HepG2 (cell line): Measurements from ENCODE around the gene FAM111A. TPM values are rescaled to one million over a fixed set of nuclear protein-coding genes. Genes with fewer than 3 reads are reported as not detected.

ENCODE experiments used
- ATAC-seq: fragments of 200-7000 bp; cut with Tn5 transposase; 3 replicates; pipeline ENCODE4 v1.9.1; 2020; ENCODE audit warnings: mild to moderate bottlenecking, moderate library complexity
- BruUV-seq: library from RNA; stranded (reverse); fragments of 400-500 nt; replicated peaks from 2 replicates; lab custom pipeline; 2021; lab: Mats Ljungman, UMichigan
- CTCF ChIA-PET: fragments of 300-600 bp; formaldehyde crosslinking; extraction: SDS; loops from one replicate; lab custom pipeline; 2021; ENCODE audit warnings: low total read pairs, inconsistent platforms, low intra/inter-chr PET ratio; lab: Yijun Ruan, JAX
- POLR2A ChIA-PET: fragments of 350-600 bp; sonication (Branson Sonifier 250); formaldehyde crosslinking; loops from one replicate; lab custom pipeline; 2020; ENCODE audit warnings: antibody characterized with exemption, inconsistent platforms; lab: Yijun Ruan, JAX
- DNase-seq: peaks from one replicate; pipeline ENCODE4 v3.0.0-alpha.2; 2015; ENCODE audit warnings: low spot score
- FAIRE-seq: peaks from 3 replicates; lab custom pipeline; 2011; peaks lifted over from hg19 to GRCh38; lab: Jason Lieb, UNC
- H2AFZ ChIP-seq: one replicate; pipeline ENCODE4 v1.6.1; 2011; ENCODE audit warnings: low read length, inconsistent platforms
- H3K27ac ChIP-seq: fragments of 300-600 bp; 3 replicates; pipeline ENCODE4 v1.8.0; 2011; ENCODE audit warnings: mixed run types, mild to moderate bottlenecking, mixed read lengths, low read length, inconsistent platforms; ENCODE audit not compliant: insufficient read depth; ENCODE audit errors: extremely low read length
- H3K27me3 ChIP-seq, 2 experiments: fragments of 200-600 bp in 1 of 2; 2 replicates in 1 of 2; 3 replicates in 1 of 2; pipeline versions ENCODE4 v1.6.0 to v1.8.0; 2011; ENCODE audit warnings: low read length in 2 of 2, mild to moderate bottlenecking in 2 of 2, moderate library complexity in 2 of 2, inconsistent platforms in 1 of 2; ENCODE audit not compliant: insufficient read depth in 2 of 2, control insufficient read depth in 1 of 2
- H3K36me3 ChIP-seq, 2 experiments: fragments of 200-600 bp in 1 of 2; replicated peaks in 1 of 2; 2 replicates in 1 of 2; 3 replicates in 1 of 2; pipeline versions ENCODE4 v1.5.1 to v1.8.0; 2011; ENCODE audit warnings: low read length in 2 of 2, inconsistent platforms in 1 of 2; ENCODE audit not compliant: insufficient read depth in 2 of 2, control insufficient read depth in 1 of 2
- H3K4me1 ChIP-seq: 2 replicates; pipeline ENCODE4 v1.5.1; 2012; ENCODE audit warnings: low read length, inconsistent platforms; ENCODE audit not compliant: insufficient read depth
- H3K4me2 ChIP-seq: 2 replicates; pipeline ENCODE4 v1.6.0; 2011; ENCODE audit warnings: low read depth, low read length, inconsistent platforms
- H3K4me3 ChIP-seq, 3 experiments: fragments of 200-600 bp in 1 of 3; sonication (generic), shearing (Covaris generic) in 1 of 3; replicated peaks in 1 of 3; 2 replicates each; pipeline ENCODE4 v1.5.1; 2011 to 2016; ENCODE audit warnings: low read length in 3 of 3, inconsistent platforms in 2 of 3, low read depth in 2 of 3, mild to moderate bottlenecking in 2 of 3, control low read depth in 1 of 3, mixed read lengths in 1 of 3; ENCODE audit not compliant: insufficient read depth in 1 of 3
- H3K79me2 ChIP-seq: one replicate; pipeline ENCODE4 v1.6.1; 2011; ENCODE audit warnings: low read length, inconsistent platforms; ENCODE audit not compliant: insufficient read depth
- H3K9ac ChIP-seq: 2 replicates; pipeline ENCODE4 v1.6.0; 2011; ENCODE audit warnings: mild to moderate bottlenecking, low read depth, low read length, inconsistent platforms; ENCODE audit not compliant: insufficient read depth
- H3K9me3 ChIP-seq: 2 replicates; pipeline ENCODE4 v1.5.1; 2012; ENCODE audit warnings: mild to moderate bottlenecking, low read length
- H4K20me1 ChIP-seq: 2 replicates; pipeline ENCODE4 v1.6.0; 2011; ENCODE audit warnings: inconsistent platforms, mild to moderate bottlenecking, low read length, moderate library complexity; ENCODE audit not compliant: insufficient read depth
- BHLHE40 ChIP-seq: IDR thresholded peaks from 2 replicates; pipeline ENCODE4 v1.6.1; 2011; ENCODE audit warnings: low read length, improper control_type of control experiment
- CEBPB ChIP-seq: IDR thresholded peaks from 2 replicates; pipeline ENCODE4 v1.6.1; 2011; ENCODE audit warnings: low read depth, low read length, improper control_type of control experiment, borderline replicate concordance
- CEBPG ChIP-seq: IDR thresholded peaks from 2 replicates; pipeline ENCODE4 v1.6.1; 2016
- ETS1 ChIP-seq: sonication (generic); formaldehyde crosslinking; IDR thresholded peaks from 2 replicates; pipeline ENCODE4 v1.4.0; 2020; ENCODE audit warnings: missing genetic modification reagents
- FOXO4 ChIP-seq: sonication (generic); formaldehyde crosslinking; conservative IDR thresholded peaks from 2 replicates; pipeline ENCODE4 v1.8.1; 2023; ENCODE audit warnings: missing genetic modification reagents
- HOXD1 ChIP-seq: sonication (generic); formaldehyde crosslinking; IDR thresholded peaks from 2 replicates; pipeline ENCODE4 v1.5.0; 2020; ENCODE audit warnings: missing genetic modification reagents
- IKZF4 ChIP-seq: sonication (generic); formaldehyde crosslinking; IDR thresholded peaks from 2 replicates; pipeline ENCODE4 v1.5.1; 2020; ENCODE audit warnings: borderline replicate concordance, mild to moderate bottlenecking, low read depth, missing genetic modification reagents; ENCODE audit errors: not compliant biosample characterization
- MAFG ChIP-seq: sonication (generic); formaldehyde crosslinking; IDR thresholded peaks from 2 replicates; pipeline ENCODE4 v1.5.1; 2020; ENCODE audit warnings: mild to moderate bottlenecking, missing genetic modification reagents
- MLLT10 ChIP-seq: sonication (generic); formaldehyde crosslinking; IDR thresholded peaks from 2 replicates; pipeline ENCODE4 v1.4.0; 2020; ENCODE audit warnings: missing genetic modification reagents
- SETDB1 ChIP-seq: sonication (generic); formaldehyde crosslinking; IDR thresholded peaks from 2 replicates; pipeline ENCODE4 v1.5.1; 2020; ENCODE audit warnings: missing genetic modification reagents, mild to moderate bottlenecking, borderline replicate concordance
- ZBTB21 ChIP-seq: sonication (generic); formaldehyde crosslinking; IDR thresholded peaks from 2 replicates; pipeline ENCODE4 v1.4.0; 2020; ENCODE audit warnings: missing genetic modification reagents
- ZBTB7A ChIP-seq: sonication (generic); formaldehyde crosslinking; IDR thresholded peaks from 2 replicates; pipeline ENCODE4 v1.8.0; 2022; ENCODE audit warnings: mild to moderate bottlenecking, missing genetic modification reagents
- ZFP62 ChIP-seq: sonication (generic); formaldehyde crosslinking; IDR thresholded peaks from 2 replicates; pipeline ENCODE4 v1.4.0; 2020; ENCODE audit warnings: missing genetic modification reagents
- ZNF296 ChIP-seq: sonication (generic); formaldehyde crosslinking; conservative IDR thresholded peaks from 2 replicates; pipeline ENCODE4 v1.5.0; 2020; ENCODE audit warnings: mild to moderate bottlenecking, missing genetic modification reagents
- ZNF557 ChIP-seq: sonication (generic); formaldehyde crosslinking; IDR thresholded peaks from 2 replicates; pipeline ENCODE4 v1.4.0; 2020; ENCODE audit warnings: missing genetic modification reagents
- ZNF564 ChIP-seq: sonication (generic); formaldehyde crosslinking; IDR thresholded peaks from 2 replicates; pipeline ENCODE4 v1.8.1; 2023; ENCODE audit warnings: mild to moderate bottlenecking, missing genetic modification reagents
- ZNF770 ChIP-seq: sonication (generic); formaldehyde crosslinking; IDR thresholded peaks from 2 replicates; pipeline ENCODE4 v1.5.0; 2020; ENCODE audit warnings: mild to moderate bottlenecking, missing genetic modification reagents
- WGBS: methylation state at CpG from one replicate; pipeline ENCODE4 v1.1.6; 2017; ENCODE audit warnings: low lambda C conversion rate; 5-methylcytosine and 5-hydroxymethylcytosine counted together
- in situ Hi-C: cut with HindIII; loops from 2 replicates; pipeline ENCODE4 v1.10.0; 2017; ENCODE audit warnings: low pct_unique_long_range_greater_than_20kb; ENCODE audit not compliant: extremely low pct_ligation_motif_present
- intact Hi-C: fragments of 100-400 bp; cut with micrococcal nuclease; formaldehyde crosslinking; loops from one replicate; pipeline ENCODE4 v1.10.0; 2022; ENCODE audit not compliant: unreplicated experiment
- polyA plus RNA-seq, 8 experiments: library from polyadenylated mRNA; depleted of rRNA in 3 of 8; stranded (reverse) in 7 of 8; unstranded in 1 of 8; fragments of >200 nt; fragmentation: Illumina TruSeq in 4 of 8; extraction: Trizol in 4 of 8; gene quantifications; 2 replicates each; pipeline versions ENCODE4 v1.2.1 to v1.2.3, GENCODE V29; 2011 to 2016; ENCODE audit warnings: low read depth in 4 of 8, missing spikeins in 1 of 8, mixed read lengths in 1 of 8; ENCODE audit not compliant: insufficient read depth in 1 of 8
- total RNA-seq, 5 experiments: library from RNA; depleted of rRNA; stranded (reverse); fragments of >200 nt; fragmentation: Illumina TruSeq; extraction: Trizol; gene quantifications; 2 replicates each; pipeline ENCODE4 v1.2.3, GENCODE V29; 2016; ENCODE audit warnings: low read depth in 1 of 5

The FAM111A gene
- total and polyA plus RNA-seq, 2 of the 13 experiments (the other 11 are each of a cell fraction or from before 2014, with no cell fraction given) = 3.2 to 13.5 TPM

DNA sequence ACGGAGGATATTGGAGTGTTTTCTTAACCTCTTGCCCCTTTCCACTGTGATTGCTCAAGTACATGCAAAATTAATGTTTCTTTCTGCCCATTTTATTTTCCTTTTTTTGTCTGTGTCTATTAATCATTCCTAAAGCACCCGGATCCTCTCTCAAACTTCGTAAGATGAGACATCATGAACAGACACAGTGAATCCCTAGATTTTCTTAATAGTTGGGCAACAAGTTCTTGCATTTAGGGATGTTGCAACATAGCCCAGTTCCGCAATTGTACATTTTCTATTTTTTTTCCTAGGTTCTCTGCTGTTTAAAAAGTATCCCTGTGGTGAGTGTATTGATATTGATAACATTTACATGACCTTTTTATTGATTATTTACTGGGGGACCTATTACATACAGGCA lies 2.9 kb downstream of the FAM111A start:
- BruUV-seq = no TSS peak
- in situ Hi-C loops (no loop called here), intact Hi-C loops (loop anchor here (10.0 kb wide), 1 partner anchor 59 kb away; no protein-coding TSS in a partner anchor)
- Histone ChIP-seq H3K27ac (no peak overlapping the region), H3K9ac (no peak overlapping the region), H3K9me3 (no peaks in the 10 kb centered on the region), H3K79me2 (no peaks in the 10 kb centered on the region), H3K27me3 (no peaks in the 10 kb centered on the region), H3K4me1 (peaks cover 50% of the 10 kb centered on the region), H3K36me3 (no peaks in the 10 kb centered on the region), H3K4me3 (no peak overlapping the region), H2AFZ (no peak overlapping the region), H4K20me1 (no peaks in the 10 kb centered on the region), H3K4me2 (no peak overlapping the region)
- FAIRE-seq (no peak), DNase-seq (no peak), ATAC-seq (no peak)
- 71% methylated on average over 4 of the region's 4 CpGs for WGBS
- peak; percentile 56; the same call in 1 of the 2 replicates for TF ChIP-seq CEBPG (CRISPR knock-in tag)
- peak; percentile 83 for TF ChIP-seq CEBPB
- no peak for TF ChIP-seq SETDB1 (CRISPR knock-in tag)
- CTCF ChIA-PET = no interaction called here
- POLR2A ChIA-PET = no interaction called here

DNA sequence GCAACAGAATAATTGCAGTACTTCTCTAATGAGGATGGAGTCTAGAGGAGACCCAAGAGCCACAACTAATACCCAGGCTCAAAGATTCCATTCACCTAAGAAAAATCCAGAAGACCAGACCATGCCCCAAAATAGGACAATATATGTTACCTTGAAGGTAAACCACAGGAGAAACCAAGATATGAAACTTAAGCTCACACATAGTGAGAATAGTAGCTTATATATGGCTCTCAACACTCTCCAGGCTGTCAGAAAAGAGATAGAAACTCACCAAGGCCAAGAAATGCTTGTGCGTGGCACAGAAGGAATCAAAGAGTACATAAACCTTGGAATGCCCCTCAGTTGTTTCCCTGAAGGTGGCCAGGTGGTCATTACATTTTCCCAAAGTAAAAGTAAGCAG lies 9.1 kb downstream of the FAM111A start:
- ChIA-PET CTCF (no interaction called here), POLR2A (no interaction called here)
- no peaks in the 10 kb centered on the region for H3K36me3 ChIP-seq
- WGBS = 100% methylated on average over 1 of the region's 1 CpG
- no peak overlapping the region for H2AFZ ChIP-seq
- H3K4me2 ChIP-seq = no peak overlapping the region
- no peak for FAIRE-seq
- H3K4me3 ChIP-seq = no peak overlapping the region
- H4K20me1 ChIP-seq = no peaks in the 10 kb centered on the region
- H3K4me1 ChIP-seq = peaks cover 8% of the 10 kb centered on the region; the same call in 1 of the 2 replicates
- H3K27ac ChIP-seq = no peak overlapping the region
- in situ Hi-C loops = no loop called here
- DNase-seq = no peak
- no TSS peak for BruUV-seq
- no peaks in the 10 kb centered on the region for H3K9me3 ChIP-seq
- H3K27me3 ChIP-seq = no peaks in the 10 kb centered on the region
- no peak for ATAC-seq
- intact Hi-C loops = no loop called here
- H3K9ac ChIP-seq = no peak overlapping the region
- H3K79me2 ChIP-seq = no peaks in the 10 kb centered on the region
- TF ChIP-seq ZBTB7A (CRISPR knock-in tag) = no peak
- TF ChIP-seq HOXD1 (CRISPR knock-in tag) = no peak
- TF ChIP-seq ZNF564 (CRISPR knock-in tag) = no peak
- no peak for TF ChIP-seq ZBTB21 (CRISPR knock-in tag)
- TF ChIP-seq ZNF770 (CRISPR knock-in tag) = no peak
- TF ChIP-seq FOXO4 (CRISPR knock-in tag) = no peak
- no peak for TF ChIP-seq IKZF4
- TF ChIP-seq MLLT10 (CRISPR knock-in tag) = no peak
- TF ChIP-seq ZNF296 = no peak
- TF ChIP-seq BHLHE40 = no peak
- no peak for TF ChIP-seq ETS1 (CRISPR knock-in tag)
- TF ChIP-seq ZNF557 = no peak
- TF ChIP-seq ZFP62 (CRISPR knock-in tag) = no peak
- no peak for TF ChIP-seq MAFG
